HG03521 (cell line): ENCODE results near the gene TMEM132D.

Source experiments
- ATAC-seq: cut with Tn5 transposase; IDR thresholded peaks from one replicate; pipeline ENCODE4 v1.9.1; 2021; ENCODE audit warnings: mild to moderate bottlenecking, moderate library complexity; ENCODE audit not compliant: unreplicated experiment

TMEM132D gene

DNA sequence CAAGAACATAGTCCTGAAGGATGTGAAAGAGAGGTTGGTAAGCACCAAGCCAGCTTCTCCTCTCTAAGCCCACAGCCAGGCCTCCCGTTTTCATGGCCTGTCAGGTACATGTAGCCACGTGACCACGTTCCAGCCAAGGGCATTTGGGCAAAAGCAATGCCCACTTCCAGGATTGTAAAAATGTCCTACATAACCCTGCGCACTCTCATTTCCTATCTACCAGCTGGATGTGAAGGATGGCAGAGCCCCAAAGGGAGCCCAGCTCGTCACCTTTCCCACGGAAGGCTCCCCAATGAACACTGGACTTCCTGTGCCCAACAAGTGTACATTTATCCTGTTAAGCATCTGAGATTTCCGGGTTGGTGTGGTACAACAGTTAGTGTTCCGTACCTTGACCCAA is 231.7 kb downstream of the TMEM132D start:
- ATAC-seq = no peak

DNA sequence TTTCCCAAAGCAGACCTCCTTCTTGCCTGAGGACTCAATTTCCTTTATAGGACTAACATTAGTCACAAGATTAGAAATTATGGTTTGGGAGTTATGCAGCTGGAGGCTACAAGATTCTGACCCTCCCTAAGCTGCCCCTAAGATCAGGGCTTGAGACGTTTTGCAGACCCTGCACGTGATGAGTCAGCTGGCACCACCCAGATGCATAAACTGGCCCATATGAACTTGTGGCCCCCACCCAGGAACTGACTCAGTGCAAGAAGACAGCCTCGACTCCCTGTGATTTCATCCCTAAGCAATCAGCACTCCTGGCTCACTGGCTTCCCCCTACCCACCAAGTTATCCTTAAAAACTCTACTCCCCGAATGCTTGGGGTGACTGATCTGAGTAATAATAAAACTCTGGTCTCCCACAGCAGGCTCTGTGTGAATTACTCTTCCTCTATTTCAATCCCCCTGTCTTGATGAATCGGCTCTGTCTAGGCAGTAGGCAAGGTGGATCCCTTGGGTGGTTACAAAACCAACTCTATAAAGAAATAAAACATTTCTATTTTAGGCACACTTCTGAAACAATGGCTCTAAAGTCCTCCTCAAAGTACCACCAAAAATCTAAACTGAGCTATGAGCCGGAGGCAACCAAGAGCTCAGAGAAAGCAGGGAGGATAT is 233.4 kb downstream of the TMEM132D start:
- ATAC-seq = no peak

DNA sequence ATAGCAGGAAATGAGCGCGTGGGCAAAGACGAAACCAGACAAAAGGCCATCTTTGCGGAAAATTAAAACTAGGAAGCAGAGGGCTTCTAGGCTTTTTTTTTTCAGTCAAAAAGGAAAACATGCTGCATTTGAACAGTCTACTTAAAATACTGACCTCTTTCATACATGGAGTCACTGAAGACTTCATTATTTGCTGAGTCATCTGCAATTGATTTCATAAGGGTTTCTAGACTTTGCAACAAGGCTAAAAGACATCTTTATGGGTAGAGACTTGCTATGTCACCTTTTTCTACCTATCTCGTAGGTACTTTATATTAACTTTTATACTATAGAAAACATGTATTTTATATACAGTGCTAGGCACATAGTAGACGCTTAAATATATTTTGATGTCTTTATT is 238.4 kb downstream of the TMEM132D start:
- no peak for ATAC-seq

DNA sequence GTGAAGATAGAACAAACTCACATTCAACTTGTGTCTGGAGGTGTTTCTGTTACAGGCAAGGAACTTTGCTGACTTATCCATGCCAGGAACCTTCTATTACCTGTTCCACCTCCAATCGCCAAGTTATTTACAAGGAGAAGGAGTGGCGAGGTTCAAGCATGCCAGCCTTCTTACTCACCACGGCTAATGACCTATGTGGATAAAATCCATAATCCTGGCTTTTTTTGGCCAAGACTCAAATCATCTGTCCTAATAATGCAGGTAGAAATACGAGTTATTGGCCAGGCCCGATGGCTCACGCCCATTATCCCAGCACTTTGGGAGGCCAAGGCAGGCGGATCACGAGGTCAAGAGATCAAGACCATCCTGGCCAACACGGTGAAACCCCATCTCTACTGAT is 241.6 kb downstream of the TMEM132D start:
- no peak for ATAC-seq

DNA sequence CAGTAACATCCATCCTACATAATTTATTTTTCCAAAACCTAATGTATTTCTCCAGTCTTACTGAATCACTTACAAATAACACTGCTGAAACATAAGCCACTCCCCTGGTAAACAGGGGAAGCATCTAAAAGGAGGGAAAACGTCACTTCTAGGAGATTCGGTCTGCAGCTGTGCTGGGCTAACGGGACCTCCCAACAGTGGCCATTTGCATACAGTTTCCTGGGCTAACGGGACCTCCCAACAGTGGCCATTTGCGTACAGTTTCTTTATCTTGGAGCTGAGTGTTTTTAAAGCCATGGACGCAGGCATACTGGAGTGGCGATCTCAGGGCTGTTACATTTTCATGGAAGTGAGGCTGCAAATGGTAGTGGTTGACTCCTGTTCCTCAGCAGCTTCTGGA is 242.9 kb downstream of the TMEM132D start:
- ATAC-seq = no peak

DNA sequence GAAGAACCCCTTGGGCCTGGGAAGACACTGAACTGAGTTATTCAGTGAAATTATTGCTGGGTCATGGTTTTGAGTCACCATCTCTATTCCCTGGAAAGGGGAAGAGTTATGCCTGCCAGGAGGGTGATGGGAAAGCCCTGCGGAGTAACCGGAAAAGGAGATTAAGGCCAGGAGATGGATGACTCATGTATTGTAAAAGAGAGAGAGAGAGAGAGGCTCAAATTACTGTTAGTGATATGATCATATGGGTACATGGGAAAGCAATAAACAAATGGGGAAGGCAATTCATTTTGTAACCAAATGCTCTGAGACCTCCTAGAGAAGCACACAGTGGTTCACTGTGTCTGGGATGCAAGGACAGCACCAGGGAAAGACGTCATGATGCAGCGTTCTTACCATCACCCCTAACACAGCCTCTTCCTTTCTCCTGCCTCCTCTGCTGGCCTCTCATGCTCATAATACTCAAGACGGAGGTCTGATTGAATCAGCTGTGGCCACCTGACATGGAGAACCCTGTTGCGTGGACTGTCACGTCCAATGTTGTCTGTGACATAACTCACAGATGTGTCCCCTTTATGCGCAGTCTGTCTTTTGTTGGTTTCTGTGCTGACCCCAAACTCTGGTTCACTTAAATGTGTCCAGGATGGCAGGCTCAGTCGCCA is 243.7 kb downstream of the TMEM132D start:
- ATAC-seq = no peak

DNA sequence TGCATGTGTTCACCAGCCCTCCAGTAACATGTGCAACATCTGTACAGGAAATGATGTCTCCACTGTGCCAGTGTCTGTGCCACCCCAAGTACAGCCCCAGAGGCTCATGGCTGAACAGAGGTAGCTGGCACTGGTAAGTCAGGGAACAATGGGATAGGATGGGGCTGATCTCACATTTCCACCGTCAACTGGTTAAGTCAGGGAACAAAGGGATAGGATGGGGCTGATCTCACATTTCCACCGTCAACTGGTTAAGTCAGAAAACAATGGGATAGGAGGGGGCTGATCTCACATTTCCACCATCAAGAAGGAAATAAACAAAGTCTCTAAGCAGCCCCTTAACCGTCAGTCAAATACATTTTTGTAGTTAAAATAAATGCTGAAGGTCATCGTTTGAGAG is 246.6 kb downstream of the TMEM132D start:
- no peak for ATAC-seq

DNA sequence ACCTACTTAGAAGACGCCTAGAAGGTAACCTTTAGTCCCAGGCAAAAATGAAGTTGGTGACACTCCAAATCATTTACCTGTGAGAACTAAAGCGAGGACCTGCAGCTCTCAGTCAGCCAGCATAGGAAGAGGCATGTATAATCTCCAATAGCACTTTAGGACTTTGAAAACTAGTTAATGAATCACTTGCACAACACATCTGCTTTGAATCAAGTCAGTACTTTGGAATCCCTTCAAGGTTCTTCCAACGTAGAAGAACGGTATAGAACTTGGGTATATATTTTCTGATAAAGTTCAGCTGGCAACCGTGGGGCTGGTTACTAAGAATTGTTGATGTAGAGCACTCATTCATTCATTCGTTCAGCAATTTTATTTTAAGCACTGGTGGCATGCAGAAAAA is 251.9 kb downstream of the TMEM132D start:
- ATAC-seq = no peak

DNA sequence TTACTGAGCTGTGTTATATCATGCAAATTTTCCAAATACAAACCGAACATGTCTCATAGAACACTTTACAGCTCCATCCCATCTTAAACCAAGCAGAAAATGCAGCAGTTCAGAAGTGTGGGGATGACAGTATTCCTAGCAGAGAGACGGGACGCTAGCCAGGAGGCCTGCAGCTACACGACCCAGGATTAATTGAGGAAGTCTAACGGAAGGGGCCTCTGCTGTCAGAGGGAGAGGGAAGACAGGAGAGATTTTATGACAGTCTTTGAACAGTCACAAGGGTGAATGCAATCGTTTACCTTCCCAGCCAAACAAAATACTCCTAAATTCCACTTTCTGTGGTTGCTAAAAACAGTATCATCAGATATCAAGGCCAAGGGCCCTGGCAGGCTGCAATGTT is 261.9 kb downstream of the TMEM132D start:
- no peak for ATAC-seq

DNA sequence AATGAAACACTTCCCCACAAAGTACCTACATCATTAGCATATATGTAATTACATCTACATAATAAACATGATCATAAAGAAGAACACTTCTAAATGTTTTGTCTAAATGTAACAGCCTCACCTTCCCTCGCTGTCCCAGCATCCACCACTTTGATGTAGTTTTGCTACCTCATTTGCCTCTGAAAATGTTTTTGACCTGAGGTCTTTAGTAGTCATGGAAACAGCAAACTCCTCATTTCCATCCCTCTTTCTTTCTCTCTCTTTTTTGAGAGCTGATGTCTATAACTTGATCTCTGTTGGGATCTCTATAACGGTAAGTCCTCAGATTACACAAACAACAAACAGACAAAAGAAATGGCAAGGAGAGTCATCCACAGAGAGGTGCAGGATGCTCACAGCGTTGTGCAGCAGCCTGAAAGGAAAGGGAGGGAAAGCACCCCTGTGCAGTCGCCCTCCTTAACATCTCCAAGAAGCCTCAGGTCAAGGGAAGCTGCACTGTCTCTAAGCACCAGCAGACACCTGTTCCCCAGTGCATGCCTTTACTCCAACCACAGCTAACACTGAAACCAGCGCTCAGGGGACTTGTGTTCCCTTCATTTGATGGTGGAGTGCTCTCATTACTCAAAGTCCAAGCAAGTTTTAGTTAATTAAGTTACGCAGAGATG is 268.7 kb downstream of the TMEM132D start:
- ATAC-seq = no peak

DNA sequence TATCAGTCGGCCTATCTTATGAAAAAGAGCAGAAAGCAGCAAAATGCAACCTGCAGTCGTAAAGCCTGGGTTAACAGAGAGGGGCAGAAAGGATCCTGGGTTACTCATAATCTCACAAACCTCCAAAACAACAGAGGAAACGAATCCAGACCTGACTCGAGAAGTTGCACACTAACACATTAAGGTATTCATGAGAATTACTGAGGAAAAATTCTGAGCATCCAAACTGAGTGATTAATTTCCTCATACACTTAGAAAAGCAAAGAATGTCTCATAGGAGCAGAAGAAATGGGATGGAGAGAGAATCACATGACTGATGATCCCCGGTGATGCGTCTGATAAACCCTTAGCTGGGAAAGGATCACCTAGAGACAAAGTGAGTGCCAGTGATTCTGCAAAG is 272.5 kb downstream of the TMEM132D start:
- ATAC-seq = no peak

DNA sequence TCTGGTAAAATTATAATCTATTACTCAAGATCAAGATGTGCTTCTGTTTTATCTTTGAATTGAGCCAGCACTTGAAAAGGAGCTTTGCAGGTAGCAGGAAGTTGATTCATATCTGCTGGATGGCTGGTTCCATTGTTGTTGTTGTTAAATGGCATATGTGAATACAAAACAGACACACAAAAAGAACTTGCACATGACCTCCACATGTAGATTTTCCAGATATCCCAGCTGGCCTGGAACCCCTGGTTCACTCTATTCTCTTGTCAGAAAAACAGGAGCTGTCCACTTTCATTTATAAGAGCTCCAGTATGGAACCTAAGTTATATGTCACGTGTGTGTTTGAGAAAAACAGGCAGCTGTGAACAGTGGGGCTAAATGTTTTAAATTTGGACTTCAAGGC is 273.9 kb downstream of the TMEM132D start:
- no peak for ATAC-seq

DNA sequence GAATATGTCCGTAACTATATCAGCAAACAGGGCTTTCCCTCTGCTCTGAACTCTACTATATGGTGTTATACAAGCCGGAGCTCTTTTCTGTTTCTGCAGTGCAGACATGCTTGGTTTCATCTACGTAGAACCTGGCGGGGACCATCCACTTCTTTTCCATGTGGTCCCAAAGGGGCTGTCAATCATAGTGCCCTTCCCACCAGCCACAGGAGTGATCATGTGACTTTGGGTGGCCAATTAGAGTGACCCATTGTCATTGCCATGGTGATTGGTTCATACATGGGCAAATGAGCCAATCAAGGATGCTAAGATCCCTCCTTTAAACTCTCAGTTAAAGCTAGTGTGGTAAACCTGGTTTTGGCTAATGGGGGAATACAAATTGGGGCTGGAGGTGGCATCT is 281.3 kb downstream of the TMEM132D start:
- ATAC-seq = no peak

DNA sequence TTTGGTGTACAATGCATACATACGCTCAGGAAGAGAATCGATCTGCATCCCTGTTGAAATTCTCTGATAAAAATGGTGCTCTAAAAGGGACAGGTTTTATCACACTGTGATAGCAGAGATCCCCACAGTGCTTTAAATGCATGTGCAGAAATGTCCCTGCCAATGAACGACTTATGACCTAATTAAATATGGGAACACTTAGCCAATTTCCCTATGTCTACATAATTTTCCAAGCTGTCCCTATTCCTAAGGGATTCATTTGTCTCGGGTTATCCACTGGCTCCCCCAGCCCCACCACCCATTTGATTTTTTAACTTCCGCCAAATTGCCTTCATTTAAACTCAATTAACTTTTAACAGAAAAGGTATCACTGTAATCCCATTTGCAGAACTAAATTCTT is 284.6 kb downstream of the TMEM132D start:
- no peak for ATAC-seq

DNA sequence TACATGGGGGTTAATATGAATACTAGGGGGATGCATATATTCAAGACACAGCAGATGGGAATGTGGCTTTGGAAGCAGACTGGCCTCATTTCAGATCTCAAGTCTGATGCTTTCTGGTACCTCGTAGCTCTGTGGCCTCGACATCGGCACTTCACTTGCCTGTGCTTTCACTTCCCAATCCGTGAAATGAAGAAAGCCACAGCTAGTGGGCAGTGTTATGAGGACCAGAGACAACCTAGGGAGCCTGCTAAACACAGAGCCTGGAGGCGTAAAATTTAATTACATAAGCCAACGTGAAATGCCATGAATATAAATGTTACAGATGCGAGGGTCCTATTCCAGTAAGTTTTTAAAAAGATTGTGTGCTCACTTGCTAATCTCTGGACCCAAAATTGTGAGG is 286.0 kb downstream of the TMEM132D start:
- no peak for ATAC-seq

DNA sequence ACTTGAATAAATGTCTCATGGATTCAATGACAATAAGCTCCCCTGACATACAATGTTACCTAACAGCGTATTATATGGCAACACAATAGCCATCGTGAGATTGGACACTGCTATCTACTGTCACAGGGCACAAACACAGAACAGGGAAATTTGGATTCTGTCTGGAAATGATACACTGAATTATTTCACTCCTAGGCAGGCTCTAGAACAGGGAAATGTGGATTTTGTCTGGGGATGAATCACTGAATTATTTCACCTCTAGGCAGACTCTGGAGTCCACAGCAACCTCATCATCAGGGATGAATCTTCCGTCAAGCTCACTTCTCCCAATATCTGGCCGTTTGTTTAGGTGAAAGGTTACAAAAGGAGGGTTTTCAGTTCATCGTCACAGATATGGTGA is 288.8 kb downstream of the TMEM132D start:
- ATAC-seq = no peak

DNA sequence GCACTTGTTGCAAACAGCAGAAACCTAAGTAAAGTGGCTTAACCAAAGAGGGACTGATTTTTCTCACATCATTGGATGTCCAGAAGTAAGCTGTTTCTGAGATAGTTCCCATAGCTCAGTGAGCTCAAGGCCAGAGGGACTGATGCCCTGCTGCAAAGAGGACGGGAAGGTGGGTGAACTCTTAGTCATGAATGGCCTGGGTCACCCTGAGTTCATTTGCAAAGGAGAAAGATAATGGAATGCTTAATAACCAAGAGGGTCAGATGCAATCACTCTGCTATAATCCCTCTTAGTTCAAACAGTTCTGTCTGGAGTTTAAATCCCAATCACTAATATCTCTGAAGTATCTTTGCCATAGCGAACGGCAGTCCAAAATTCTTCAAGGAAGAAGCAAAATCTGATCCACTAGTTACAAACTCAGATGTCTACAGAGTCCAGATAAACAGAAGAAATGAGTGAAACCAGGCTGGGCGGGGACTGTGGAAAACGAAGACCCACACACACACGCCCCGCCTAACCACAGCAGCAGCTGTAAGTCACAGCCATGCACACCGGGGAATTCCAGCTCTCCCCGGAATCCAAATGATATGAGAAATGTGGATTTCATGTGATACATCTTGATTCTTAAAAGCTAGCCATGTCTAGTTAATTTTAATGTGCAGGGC is 289.5 kb downstream of the TMEM132D start:
- no peak for ATAC-seq

DNA sequence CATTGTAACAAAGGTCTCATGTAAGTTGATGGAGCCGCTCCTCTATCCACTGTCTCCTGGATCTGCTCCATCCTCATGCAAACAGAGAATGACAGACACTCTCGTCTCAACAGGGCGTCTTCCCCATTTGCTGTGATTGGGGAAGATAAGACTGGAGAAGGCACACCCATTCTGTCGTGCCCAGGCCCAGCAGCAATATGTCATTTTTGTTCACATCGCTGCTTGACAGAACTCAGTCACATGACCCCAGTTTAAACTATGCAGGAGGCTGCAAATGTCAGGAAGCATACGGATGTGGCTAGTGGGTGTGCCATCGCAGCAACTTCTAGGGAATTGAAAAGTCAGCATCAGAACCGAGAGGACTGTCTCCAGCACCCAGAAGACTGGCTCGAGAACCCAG is 290.5 kb downstream of the TMEM132D start:
- no peak for ATAC-seq

DNA sequence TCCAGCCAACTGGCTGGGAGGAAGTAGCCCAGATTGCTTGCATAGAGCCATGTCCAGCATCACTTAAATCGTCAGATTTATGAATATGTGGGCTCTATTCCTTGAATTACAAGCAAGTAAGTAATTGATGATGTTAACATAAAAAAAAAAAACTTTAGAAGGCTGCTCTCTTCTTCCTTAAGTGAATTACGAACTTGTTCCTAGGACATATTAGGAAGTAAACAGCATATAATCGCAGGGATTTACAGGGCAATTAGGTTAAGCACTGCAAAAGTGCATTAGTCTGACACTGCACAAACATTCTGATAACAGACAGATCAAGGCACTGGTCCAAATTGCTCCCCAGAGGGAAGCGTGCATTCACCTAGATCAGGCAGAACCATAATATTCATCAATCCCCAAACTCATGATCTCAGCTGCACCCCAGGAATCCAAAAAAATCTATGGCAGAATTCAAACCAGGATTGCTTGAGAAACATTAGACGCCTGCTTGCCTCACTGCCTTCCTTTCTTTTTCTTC is 293.2 kb downstream of the TMEM132D start:
- ATAC-seq = no peak

DNA sequence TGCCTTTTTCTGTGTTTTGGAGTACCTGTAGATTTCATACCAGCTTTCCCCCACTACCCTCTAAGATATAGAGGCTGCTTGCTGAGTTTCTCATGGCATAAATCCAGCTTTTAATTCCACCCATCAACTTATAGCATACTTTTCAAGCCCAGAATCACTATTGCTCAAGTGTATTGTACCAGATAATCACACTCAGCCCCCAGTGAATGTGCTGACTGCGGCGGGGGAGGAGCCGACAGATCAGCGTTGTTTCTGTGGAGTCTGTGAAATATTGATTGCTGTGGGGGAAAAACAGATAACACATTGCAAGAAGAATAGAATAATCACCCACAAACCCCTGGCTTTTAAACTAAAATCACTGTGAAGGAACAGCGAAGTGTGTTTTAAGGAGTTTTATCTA is 296.1 kb downstream of the TMEM132D start:
- ATAC-seq = no peak

DNA sequence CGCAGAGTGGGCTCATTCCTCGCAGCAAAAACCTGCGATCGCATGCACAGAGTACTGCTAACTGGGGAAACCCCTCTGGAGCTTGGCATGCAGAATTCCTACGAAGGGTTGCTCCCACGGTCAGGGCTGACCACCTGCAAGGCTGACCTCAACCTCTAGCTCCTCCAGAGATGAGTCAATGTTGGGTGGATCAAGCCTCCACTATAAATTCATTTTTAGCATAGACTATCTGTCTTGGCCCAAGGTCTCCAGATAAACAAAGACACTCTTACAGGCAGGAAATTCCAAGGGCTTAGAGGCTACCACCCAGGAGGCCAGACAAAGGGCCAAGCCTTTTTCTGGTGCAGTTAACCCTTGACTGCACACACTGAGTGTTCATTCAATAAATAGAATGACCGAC is 296.5 kb downstream of the TMEM132D start:
- no peak for ATAC-seq

DNA sequence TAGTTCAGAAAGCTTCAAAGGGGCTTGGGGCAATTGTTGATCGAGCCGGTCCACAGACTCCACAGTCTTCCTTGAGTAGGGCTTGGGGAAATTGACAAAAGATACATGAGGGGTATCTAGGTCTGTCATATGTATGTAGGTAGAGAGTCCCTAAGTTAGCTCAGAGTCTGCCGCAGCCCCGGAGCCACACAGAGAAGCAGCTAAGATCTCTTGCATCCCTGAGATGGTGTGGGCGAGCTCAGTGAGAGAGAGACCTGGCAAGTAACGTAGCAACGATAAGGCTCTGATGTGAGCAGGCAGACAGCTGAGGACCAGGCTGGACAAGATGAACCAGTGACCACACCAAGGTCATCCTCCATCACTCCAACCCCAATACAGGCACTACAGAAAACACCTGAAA is 297.6 kb downstream of the TMEM132D start:
- no peak for ATAC-seq
